Hepatocyte (in vitro differentiated cells): Measurements from ENCODE around the gene CALD1.

Experiments used
- CTCF ChIP-seq: fragments of 200-600 bp; sonication (generic); IDR thresholded peaks from 2 replicates; pipeline ENCODE4 v1.5.1; 2016; ENCODE audit warnings: antibody characterized with exemption, mild to moderate bottlenecking; ENCODE audit not compliant: poor library complexity
- EZH2phosphoT487 ChIP-seq: fragments of 200-600 bp; sonication (generic); IDR thresholded peaks from one replicate; pipeline ENCODE4 v1.6.1; 2018; ENCODE audit warnings: antibody characterized with exemption, mild to moderate bottlenecking, low read depth, moderate library complexity; ENCODE audit not compliant: unreplicated experiment, severe bottlenecking

GRCh38 chr7:134795231-134795630 is 15.8 kb downstream of the CALD1 start:
- no peak for TF ChIP-seq EZH2phosphoT487
- no peak for TF ChIP-seq CTCF
